Measurements from ENCODE around the gene APPBP2.
"Not testable (repeated sequence)": the region's sequence is repeated elsewhere in the genome, so short reads cannot be mapped to it uniquely, and the experiment has no call there.

Gene APPBP2

GRCh38 chr17:60442271-60443173, 83.5 kb downstream of the APPBP2 start:
- H3K36me3 ChIP-seq (ENCODE audit: control insufficient read depth, insufficient read depth, low read length) = peaks cover 5% of the 10 kb centered on the region
- no peak overlapping the region for H3K4me3 ChIP-seq (ENCODE audit: low read length)
- no peaks in the 10 kb centered on the region for H3K27me3 ChIP-seq (ENCODE audit: control insufficient read depth, insufficient read depth, low read length)
- no peak overlapping the region for H3K27ac ChIP-seq (ENCODE audit: low read depth, low read length)
- H3K4me1 ChIP-seq (ENCODE audit: control insufficient read depth, insufficient read depth, low read length) = peaks cover 6% of the 10 kb centered on the region
- H3K9ac ChIP-seq (ENCODE audit: low read length) = no peak overlapping the region

- no peaks in the 10 kb centered on the region for H3K27me3 ChIP-seq (ENCODE audit: control insufficient read depth, insufficient read depth, low read length)
- no peak overlapping the region for H3K27ac ChIP-seq (ENCODE audit: low read depth, low read length)
- H3K36me3 ChIP-seq (ENCODE audit: control insufficient read depth, insufficient read depth, low read length) = no peaks in the 10 kb centered on the region
- no peak overlapping the region for H3K9ac ChIP-seq (ENCODE audit: low read length)
- peaks cover 8% of the 10 kb centered on the region for H3K4me1 ChIP-seq (ENCODE audit: control insufficient read depth, insufficient read depth, low read length)
- H3K4me3 ChIP-seq (ENCODE audit: low read length) = no peak overlapping the region
Observed at GRCh38 chr17:60439501-60439900, 86.5 kb downstream of the APPBP2 start.

- Histone ChIP-seq H3K27me3 (ENCODE audit: control insufficient read depth, insufficient read depth, low read length) (no peaks in the 10 kb centered on the region), H3K36me3 (ENCODE audit: control insufficient read depth, insufficient read depth, low read length) (no peaks in the 10 kb centered on the region), H3K9ac (ENCODE audit: low read length) (no peak overlapping the region), H3K27ac (ENCODE audit: low read depth, low read length) (no peak overlapping the region), H3K4me1 (ENCODE audit: control insufficient read depth, insufficient read depth, low read length) (peaks cover 2% of the 10 kb centered on the region), H3K4me3 (ENCODE audit: low read length) (no peak overlapping the region)
Observed at GRCh38 chr17:60436676-60437075, 89.4 kb downstream of the APPBP2 start.

- Histone ChIP-seq H3K36me3 (ENCODE audit: control insufficient read depth, insufficient read depth, low read length) (no peaks in the 10 kb centered on the region), H3K27ac (ENCODE audit: low read depth, low read length) (no peak overlapping the region), H3K27me3 (ENCODE audit: control insufficient read depth, insufficient read depth, low read length) (no peaks in the 10 kb centered on the region), H3K9ac (ENCODE audit: low read length) (no peak overlapping the region), H3K4me3 (ENCODE audit: low read length) (no peak overlapping the region), H3K4me1 (ENCODE audit: control insufficient read depth, insufficient read depth, low read length) (peaks cover 2% of the 10 kb centered on the region)
Observed at GRCh38 chr17:60435244-60436167, 90.5 kb downstream of the APPBP2 start.

GRCh38 chr17:60433021-60433997, 92.7 kb downstream of the APPBP2 start:
- not testable (repeated sequence) for H3K36me3 ChIP-seq (ENCODE audit: control insufficient read depth, insufficient read depth, low read length); H3K27ac ChIP-seq (ENCODE audit: low read depth, low read length); H3K4me1 ChIP-seq (ENCODE audit: control insufficient read depth, insufficient read depth, low read length); H3K9ac ChIP-seq (ENCODE audit: low read length); H3K4me3 ChIP-seq (ENCODE audit: low read length); H3K27me3 ChIP-seq (ENCODE audit: control insufficient read depth, insufficient read depth, low read length)

GRCh38 chr17:60430561-60430960, 95.5 kb downstream of the APPBP2 start:
- not testable (repeated sequence) for H3K4me1 ChIP-seq (ENCODE audit: control insufficient read depth, insufficient read depth, low read length); H3K4me3 ChIP-seq (ENCODE audit: low read length); H3K27ac ChIP-seq (ENCODE audit: low read depth, low read length)

GRCh38 chr17:60428491-60428890, 97.6 kb downstream of the APPBP2 start:
- not testable (repeated sequence) for H3K27me3 ChIP-seq (ENCODE audit: control insufficient read depth, insufficient read depth, low read length); H3K4me1 ChIP-seq (ENCODE audit: control insufficient read depth, insufficient read depth, low read length); H3K9ac ChIP-seq (ENCODE audit: low read length); H3K4me3 ChIP-seq (ENCODE audit: low read length); H3K27ac ChIP-seq (ENCODE audit: low read depth, low read length); H3K36me3 ChIP-seq (ENCODE audit: control insufficient read depth, insufficient read depth, low read length)

More at GRCh38 chr17:60430561-60430960, 95.5 kb downstream of the APPBP2 start:
- H3K27me3 ChIP-seq (ENCODE audit: control insufficient read depth, insufficient read depth, low read length); H3K9ac ChIP-seq (ENCODE audit: low read length); H3K36me3 ChIP-seq (ENCODE audit: control insufficient read depth, insufficient read depth, low read length): not testable (repeated sequence)

GRCh38 chr17:60426596-60426995, 99.4 kb downstream of the APPBP2 start:
- H3K27me3 ChIP-seq (ENCODE audit: control insufficient read depth, insufficient read depth, low read length) = no peaks in the 10 kb centered on the region
- H3K36me3 ChIP-seq (ENCODE audit: control insufficient read depth, insufficient read depth, low read length) = no peaks in the 10 kb centered on the region
- no peak overlapping the region for H3K27ac ChIP-seq (ENCODE audit: low read depth, low read length)
- no peak overlapping the region for H3K4me3 ChIP-seq (ENCODE audit: low read length)
- no peaks in the 10 kb centered on the region for H3K4me1 ChIP-seq (ENCODE audit: control insufficient read depth, insufficient read depth, low read length)
- no peak overlapping the region for H3K9ac ChIP-seq (ENCODE audit: low read length)

- H3K27ac ChIP-seq (ENCODE audit: low read depth, low read length) = no peak overlapping the region
- H3K36me3 ChIP-seq (ENCODE audit: control insufficient read depth, insufficient read depth, low read length) = no peaks in the 10 kb centered on the region
- H3K4me1 ChIP-seq (ENCODE audit: control insufficient read depth, insufficient read depth, low read length) = peaks cover 4% of the 10 kb centered on the region
- no peak overlapping the region for H3K4me3 ChIP-seq (ENCODE audit: low read length)
- H3K27me3 ChIP-seq (ENCODE audit: control insufficient read depth, insufficient read depth, low read length) = no peaks in the 10 kb centered on the region
- no peak overlapping the region for H3K9ac ChIP-seq (ENCODE audit: low read length)
Observed at GRCh38 chr17:60425626-60426025, 100.4 kb downstream of the APPBP2 start.

GRCh38 chr17:60423865-60424264, 102.2 kb downstream of the APPBP2 start:
- no peak overlapping the region for H3K27ac ChIP-seq (ENCODE audit: low read depth, low read length)
- no peaks in the 10 kb centered on the region for H3K27me3 ChIP-seq (ENCODE audit: control insufficient read depth, insufficient read depth, low read length)
- no peak overlapping the region for H3K4me3 ChIP-seq (ENCODE audit: low read length)
- no peaks in the 10 kb centered on the region for H3K36me3 ChIP-seq (ENCODE audit: control insufficient read depth, insufficient read depth, low read length)
- H3K9ac ChIP-seq (ENCODE audit: low read length) = no peak overlapping the region
- peaks cover 4% of the 10 kb centered on the region for H3K4me1 ChIP-seq (ENCODE audit: control insufficient read depth, insufficient read depth, low read length)

- no peak within 1 kb of the TSS for H3K27ac ChIP-seq (ENCODE audit: low read depth, low read length)
- peak within 1 kb of the TSS; percentile 84 for H3K4me3 ChIP-seq (ENCODE audit: low read length)
- H3K9ac ChIP-seq (ENCODE audit: low read length) = peak within 1 kb of the TSS; percentile 49
- no peaks in the 10 kb centered on the region for H3K27me3 ChIP-seq (ENCODE audit: control insufficient read depth, insufficient read depth, low read length)
- peaks cover 4% of the 10 kb centered on the region for H3K4me1 ChIP-seq (ENCODE audit: control insufficient read depth, insufficient read depth, low read length)
- H3K36me3 ChIP-seq (ENCODE audit: control insufficient read depth, insufficient read depth, low read length) = no peaks in the 10 kb centered on the region
Observed at GRCh38 chr17:60422162-60422665, 103.8 kb downstream of the APPBP2 start, which contains the start of gene CHCT1. Gene CHCT1 (plus strand): TSS chr17:60422489. CDS start chr17:60422593, 104 bp downstream.
